ENCODE measurements around the gene SYNJ2. TPM values are rescaled to one million over a fixed set of nuclear protein-coding genes. Genes with fewer than 3 reads are reported as not detected.
A peak's percentile ranks its signal among the peaks of the same experiment; 100 is the strongest.

The SYNJ2 gene
- total RNA-seq, 1 experiment from 2014 or later, result 70.0 TPM

- no TSS peak for BruUV-seq (replicated peaks)
- CTCF ChIA-PET, result interaction anchor here (1.3 kb wide), 1 partner anchor 26 kb away, joined by 3 read pairs; no protein-coding TSS in a partner anchor
- Histone ChIP-seq H3K4me3 (ENCODE audit: low read depth in 2 of 2, low read length in 2 of 2) (no peak overlapping the region), H3K4me1 (ENCODE audit: control insufficient read depth, insufficient read depth, low read length) (peaks cover 71% of the 10 kb centered on the region), H3K9me3 (ENCODE audit: control insufficient read depth, insufficient read depth, low read depth, low read length) (no peaks in the 10 kb centered on the region), H3K27ac (ENCODE audit: low read length) (peak overlapping the region; percentile 67), H3K36me3 (ENCODE audit: control insufficient read depth, insufficient read depth, low read length) (no peaks in the 10 kb centered on the region), H3K27me3 (ENCODE audit: control insufficient read depth, insufficient read depth, low read length) (no peaks in the 10 kb centered on the region)
- intact Hi-C loops (cut with micrococcal nuclease; ENCODE audit: unreplicated experiment), result no loop called here
- POLR2A ChIA-PET, result no interaction called here
- DNase-seq (ENCODE audit: low read depth, low spot score), result no peak
- TF ChIP-seq POLR2AphosphoS5 (IDR thresholded peaks at IDR 0.05; ENCODE audit: low read depth, low read length) (no peak), REST (IDR thresholded peaks at IDR 0.05; ENCODE audit: insufficient read depth in 1 of 2, low read depth in 2 of 2, low read length in 1 of 2) (no peak), SIN3A (IDR thresholded peaks at IDR 0.05; ENCODE audit: borderline replicate concordance, insufficient read depth, low read depth, low read length) (no peak), TCF7L2 (IDR thresholded peaks at IDR 0.05; ENCODE audit: low read depth, low read length) (no peak)
- TF ChIP-seq, protein P1, sequence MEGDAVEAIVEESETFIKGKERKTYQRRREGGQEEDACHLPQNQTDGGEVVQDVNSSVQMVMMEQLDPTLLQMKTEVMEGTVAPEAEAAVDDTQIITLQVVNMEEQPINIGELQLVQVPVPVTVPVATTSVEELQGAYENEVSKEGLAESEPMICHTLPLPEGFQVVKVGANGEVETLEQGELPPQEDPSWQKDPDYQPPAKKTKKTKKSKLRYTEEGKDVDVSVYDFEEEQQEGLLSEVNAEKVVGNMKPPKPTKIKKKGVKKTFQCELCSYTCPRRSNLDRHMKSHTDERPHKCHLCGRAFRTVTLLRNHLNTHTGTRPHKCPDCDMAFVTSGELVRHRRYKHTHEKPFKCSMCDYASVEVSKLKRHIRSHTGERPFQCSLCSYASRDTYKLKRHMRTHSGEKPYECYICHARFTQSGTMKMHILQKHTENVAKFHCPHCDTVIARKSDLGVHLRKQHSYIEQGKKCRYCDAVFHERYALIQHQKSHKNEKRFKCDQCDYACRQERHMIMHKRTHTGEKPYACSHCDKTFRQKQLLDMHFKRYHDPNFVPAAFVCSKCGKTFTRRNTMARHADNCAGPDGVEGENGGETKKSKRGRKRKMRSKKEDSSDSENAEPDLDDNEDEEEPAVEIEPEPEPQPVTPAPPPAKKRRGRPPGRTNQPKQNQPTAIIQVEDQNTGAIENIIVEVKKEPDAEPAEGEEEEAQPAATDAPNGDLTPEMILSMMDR (IDR thresholded peaks at IDR 0.05), result no peak
- in situ Hi-C loops (cut with HindIII; ENCODE audit: low pct_unique_long_range_greater_than_20kb, low sequenced_read_pairs), result no loop called here
- 0 out of 2 replicates have a peak, but pooled peaks have one; percentile 6 for ATAC-seq
Measured at GRCh38 chr6:158008864-158009113, 27.1 kb downstream of the SYNJ2 start.

DNA sequence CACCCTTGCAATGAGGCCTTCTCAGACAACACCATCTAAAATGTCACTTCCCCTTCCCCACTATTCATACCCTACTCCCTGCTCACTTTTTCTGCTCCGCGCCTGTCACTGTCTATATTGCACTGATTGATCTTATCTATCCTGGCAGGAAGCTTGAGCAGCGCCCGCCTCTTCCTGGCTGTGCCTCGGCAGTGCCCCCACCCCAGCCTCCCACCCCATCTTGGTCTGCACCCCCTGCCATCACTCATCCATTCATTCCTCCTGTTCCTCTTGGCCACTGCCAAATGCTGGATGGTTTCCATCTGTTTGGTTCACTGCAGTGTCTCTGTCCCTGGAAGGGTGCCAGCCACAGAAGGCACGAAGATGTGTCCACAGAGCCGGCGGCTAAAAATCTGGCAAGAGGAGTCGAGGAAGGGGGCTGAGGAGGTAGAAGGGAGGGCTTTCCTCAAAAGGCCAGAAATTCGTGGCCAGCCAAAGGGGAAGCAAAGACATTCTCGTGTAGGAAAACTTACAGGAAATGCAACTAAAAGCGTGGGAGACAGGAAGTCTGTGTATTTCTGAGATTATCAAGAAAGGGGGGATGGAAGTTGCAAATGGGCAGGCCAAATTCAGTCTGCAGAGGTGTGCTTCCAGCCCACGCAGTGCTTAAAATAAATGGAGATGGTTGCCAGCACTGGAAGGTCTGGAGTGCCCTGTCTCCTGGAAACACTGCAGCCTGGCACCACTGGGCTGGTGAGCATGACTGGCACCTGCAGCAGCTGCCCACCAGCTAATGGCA is 27.6 kb downstream of the SYNJ2 start:
- ChIA-PET POLR2A (no interaction called here), CTCF (no interaction called here)
- Histone ChIP-seq H3K4me1 (ENCODE audit: control insufficient read depth, insufficient read depth, low read length) (peaks cover 68% of the 10 kb centered on the region), H3K27ac (ENCODE audit: low read length) (peak overlapping the region; percentile 67), H3K27me3 (ENCODE audit: control insufficient read depth, insufficient read depth, low read length) (no peaks in the 10 kb centered on the region), H3K9me3 (ENCODE audit: control insufficient read depth, insufficient read depth, low read depth, low read length) (no peaks in the 10 kb centered on the region), H3K4me3 (ENCODE audit: low read depth in 2 of 2, low read length in 2 of 2) (no peak overlapping the region), H3K36me3 (ENCODE audit: control insufficient read depth, insufficient read depth, low read length) (no peaks in the 10 kb centered on the region)
- ATAC-seq, result no peak
- no TSS peak for BruUV-seq (replicated peaks)
- DNase-seq (ENCODE audit: low read depth, low spot score), result no peak
- TF ChIP-seq TCF7L2 (IDR thresholded peaks at IDR 0.05; ENCODE audit: low read depth, low read length), result no peak
- TF ChIP-seq REST (IDR thresholded peaks at IDR 0.05; ENCODE audit: insufficient read depth in 1 of 2, low read depth in 2 of 2, low read length in 1 of 2), result no peak
- TF ChIP-seq SIN3A (IDR thresholded peaks at IDR 0.05; ENCODE audit: borderline replicate concordance, insufficient read depth, low read depth, low read length), result no peak
- TF ChIP-seq, protein P1 (IDR thresholded peaks at IDR 0.05), result no peak
- TF ChIP-seq POLR2AphosphoS5 (IDR thresholded peaks at IDR 0.05; ENCODE audit: low read depth, low read length), result no peak
- in situ Hi-C loops (cut with HindIII; ENCODE audit: low pct_unique_long_range_greater_than_20kb, low sequenced_read_pairs) (no loop called here), intact Hi-C loops (cut with micrococcal nuclease; ENCODE audit: unreplicated experiment) (no loop called here)
